Nephron (organoid): ENCODE data around the gene ADCY2.

ENCODE experiments used
- H3K27ac Mint-ChIP-seq, 3 experiments: 2 replicates each; pipeline ENCODE4 v1.8.0; 2020; ENCODE audit warnings: mixed read lengths in 3 of 3, mild to moderate bottlenecking in 2 of 3, moderate library complexity in 1 of 3
- H3K27me3 Mint-ChIP-seq: 2 replicates; pipeline ENCODE4 v1.8.0; 2021; ENCODE audit warnings: low read depth, mild to moderate bottlenecking, moderate library complexity, mixed read lengths
- H3K36me3 Mint-ChIP-seq: 2 replicates; pipeline ENCODE4 v1.8.0; 2020; ENCODE audit warnings: low read depth, mixed read lengths
- H3K4me1 Mint-ChIP-seq: 2 replicates; pipeline ENCODE4 v1.8.0; 2020; ENCODE audit warnings: mixed read lengths
- H3K4me3 Mint-ChIP-seq, 3 experiments: 2 replicates each; pipeline ENCODE4 v1.8.0; 2020; ENCODE audit warnings: mild to moderate bottlenecking in 3 of 3, mixed read lengths in 3 of 3, moderate library complexity in 2 of 3
- H3K9me3 Mint-ChIP-seq: 2 replicates; pipeline ENCODE4 v1.8.0; 2020; ENCODE audit warnings: mixed read lengths
- TF ChIP-seq, protein P1 (sequence below), 3 experiments: fragments of 200-600 bp; sonication (generic); IDR thresholded peaks; one replicate each; pipeline ENCODE4 v1.5.0; 2021; ENCODE audit warnings: antibody characterized with exemption in 3 of 3; ENCODE audit not compliant: unreplicated experiment in 3 of 3

Gene ADCY2

DNA sequence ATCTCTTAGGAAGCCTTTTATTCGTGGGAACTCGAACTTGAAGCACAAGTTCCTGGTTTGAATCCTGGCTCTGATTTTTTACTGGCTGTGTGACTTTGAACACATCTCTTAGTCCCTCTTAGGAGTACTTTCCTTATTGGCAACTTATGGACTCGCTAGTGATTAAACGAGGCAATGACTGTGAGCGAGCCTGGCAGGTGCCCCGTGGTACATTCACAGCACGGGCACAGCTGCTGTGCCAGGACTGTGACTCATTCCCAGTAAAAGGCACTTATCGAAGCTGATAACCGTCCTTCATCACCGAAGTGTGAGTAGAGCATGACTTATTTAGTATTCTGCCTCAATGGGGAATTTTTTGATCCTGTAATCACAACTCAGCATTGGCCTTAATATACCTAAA, 432.3 kb downstream of the ADCY2 start:
- Mint-ChIP-seq H3K27ac (no peak overlapping the region), H3K27me3 (peaks cover 9% of the 10 kb centered on the region)

DNA sequence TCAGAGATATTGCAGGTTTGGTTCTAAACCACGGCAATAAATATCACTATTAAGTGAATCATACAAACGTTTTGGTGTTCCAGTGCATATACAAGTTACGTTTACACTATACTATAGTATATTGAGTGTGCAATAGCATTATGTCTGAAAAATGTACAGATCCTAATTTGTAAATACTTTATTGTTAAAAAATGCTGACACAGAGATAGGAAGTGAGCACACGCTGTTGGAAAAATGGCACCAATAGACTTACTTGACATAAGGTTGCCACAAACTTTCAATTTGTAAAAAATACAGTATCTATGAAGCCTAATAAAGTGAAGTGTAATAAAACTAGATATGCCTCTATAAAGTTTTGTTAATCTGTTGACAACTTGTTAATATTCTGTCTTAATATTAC, 439.0 kb downstream of the ADCY2 start:
- H3K36me3 Mint-ChIP-seq = no peaks in the 10 kb centered on the region
- H3K4me1 Mint-ChIP-seq = peaks cover 10% of the 10 kb centered on the region
- H3K4me3 Mint-ChIP-seq = no peak overlapping the region
- TF ChIP-seq, protein P1, sequence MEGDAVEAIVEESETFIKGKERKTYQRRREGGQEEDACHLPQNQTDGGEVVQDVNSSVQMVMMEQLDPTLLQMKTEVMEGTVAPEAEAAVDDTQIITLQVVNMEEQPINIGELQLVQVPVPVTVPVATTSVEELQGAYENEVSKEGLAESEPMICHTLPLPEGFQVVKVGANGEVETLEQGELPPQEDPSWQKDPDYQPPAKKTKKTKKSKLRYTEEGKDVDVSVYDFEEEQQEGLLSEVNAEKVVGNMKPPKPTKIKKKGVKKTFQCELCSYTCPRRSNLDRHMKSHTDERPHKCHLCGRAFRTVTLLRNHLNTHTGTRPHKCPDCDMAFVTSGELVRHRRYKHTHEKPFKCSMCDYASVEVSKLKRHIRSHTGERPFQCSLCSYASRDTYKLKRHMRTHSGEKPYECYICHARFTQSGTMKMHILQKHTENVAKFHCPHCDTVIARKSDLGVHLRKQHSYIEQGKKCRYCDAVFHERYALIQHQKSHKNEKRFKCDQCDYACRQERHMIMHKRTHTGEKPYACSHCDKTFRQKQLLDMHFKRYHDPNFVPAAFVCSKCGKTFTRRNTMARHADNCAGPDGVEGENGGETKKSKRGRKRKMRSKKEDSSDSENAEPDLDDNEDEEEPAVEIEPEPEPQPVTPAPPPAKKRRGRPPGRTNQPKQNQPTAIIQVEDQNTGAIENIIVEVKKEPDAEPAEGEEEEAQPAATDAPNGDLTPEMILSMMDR (IDR thresholded peaks at IDR 0.05; ENCODE audit: unreplicated experiment in 3 of 3) = no peak
- peaks cover under 1% of the 10 kb centered on the region for H3K27me3 Mint-ChIP-seq
- no peaks in the 10 kb centered on the region for H3K9me3 Mint-ChIP-seq
- H3K27ac Mint-ChIP-seq = no peak overlapping the region

More for the DNA sequence above, 432.3 kb downstream of the ADCY2 start:
- H3K9me3 Mint-ChIP-seq = no peaks in the 10 kb centered on the region
- H3K4me3 Mint-ChIP-seq = no peak overlapping the region
- no peaks in the 10 kb centered on the region for H3K4me1 Mint-ChIP-seq
- peaks cover 12% of the 10 kb centered on the region for H3K36me3 Mint-ChIP-seq
- TF ChIP-seq, protein P1 (IDR thresholded peaks at IDR 0.05; ENCODE audit: unreplicated experiment in 3 of 3) = no peak

DNA sequence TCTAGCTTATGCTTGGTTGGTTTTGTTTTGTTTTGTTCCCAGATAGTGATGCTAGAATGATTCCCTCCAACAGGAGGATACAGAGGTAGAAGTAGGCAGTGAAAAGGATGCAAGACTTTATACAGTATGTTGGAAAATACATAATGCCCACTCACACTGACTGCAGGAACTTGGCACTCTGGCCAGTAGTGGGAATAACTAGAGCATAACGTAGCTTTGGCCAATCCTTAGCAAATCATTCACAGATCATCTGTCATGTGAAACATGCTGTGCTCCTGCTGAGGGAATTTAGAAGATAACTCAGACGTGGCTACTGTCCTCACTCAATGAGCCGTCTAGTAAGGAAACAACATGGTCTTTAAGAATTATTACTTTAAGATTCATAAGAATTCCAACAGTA, 441.5 kb downstream of the ADCY2 start:
- Mint-ChIP-seq H3K4me1 (peaks cover 10% of the 10 kb centered on the region), H3K9me3 (no peaks in the 10 kb centered on the region), H3K4me3 (no peak overlapping the region), H3K27me3 (peaks cover 3% of the 10 kb centered on the region), H3K27ac (peak overlapping the region; percentile 50 to 67 (median 59)), H3K36me3 (peaks cover 4% of the 10 kb centered on the region)
- TF ChIP-seq, protein P1 (IDR thresholded peaks at IDR 0.05; ENCODE audit: unreplicated experiment in 3 of 3) = no peak

DNA sequence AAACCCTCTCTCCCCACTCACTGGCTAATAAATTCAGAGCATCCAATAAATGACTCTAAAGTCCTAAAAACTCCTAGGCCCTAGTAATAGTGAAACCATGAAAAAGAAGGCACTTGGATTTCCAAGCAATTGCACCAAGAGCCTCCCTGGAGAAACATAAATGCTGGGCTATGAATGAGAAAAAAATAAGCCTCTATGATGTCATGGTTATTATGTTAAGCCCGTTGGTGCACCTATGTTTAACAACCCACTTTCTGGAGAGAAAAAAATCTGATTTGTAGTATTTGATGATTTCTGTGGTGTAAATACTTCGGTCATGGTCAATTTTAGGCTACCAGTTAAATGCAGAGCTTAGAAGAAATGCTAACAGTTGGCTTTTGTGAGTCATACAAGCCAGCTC, 446.6 kb downstream of the ADCY2 start:
- Mint-ChIP-seq H3K4me3 (no peak overlapping the region), H3K27ac (no peak overlapping the region), H3K4me1 (peaks cover 10% of the 10 kb centered on the region), H3K9me3 (no peaks in the 10 kb centered on the region), H3K27me3 (peaks cover 29% of the 10 kb centered on the region), H3K36me3 (peaks cover 4% of the 10 kb centered on the region)
- TF ChIP-seq, protein P1 (IDR thresholded peaks at IDR 0.05; ENCODE audit: unreplicated experiment in 3 of 3) = no peak

DNA sequence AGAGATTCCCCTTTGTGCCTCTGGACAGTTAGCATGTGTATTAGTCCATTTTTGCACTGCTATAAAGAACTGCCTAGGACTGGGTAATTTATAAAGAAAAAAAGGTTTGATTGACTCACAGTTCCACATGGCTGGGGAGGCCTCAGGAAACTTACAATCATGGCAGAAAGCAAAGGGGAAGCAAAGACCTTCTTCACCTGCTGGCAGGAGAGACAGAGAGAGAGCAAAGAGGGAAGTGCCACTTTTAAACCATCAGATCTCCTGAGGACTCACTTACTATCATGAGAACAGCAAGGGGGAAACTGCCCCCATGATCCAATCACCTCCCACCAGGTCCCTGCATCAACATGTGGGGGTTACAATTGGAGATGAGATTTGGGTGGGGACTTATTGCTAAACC, 449.0 kb downstream of the ADCY2 start:
- no peaks in the 10 kb centered on the region for H3K9me3 Mint-ChIP-seq
- no peak overlapping the region for H3K27ac Mint-ChIP-seq
- no peak overlapping the region for H3K4me3 Mint-ChIP-seq
- peaks cover 9% of the 10 kb centered on the region for H3K4me1 Mint-ChIP-seq
- TF ChIP-seq, protein P1 (IDR thresholded peaks at IDR 0.05; ENCODE audit: unreplicated experiment in 3 of 3) = no peak
- peaks cover 42% of the 10 kb centered on the region for H3K27me3 Mint-ChIP-seq
- peaks cover 4% of the 10 kb centered on the region for H3K36me3 Mint-ChIP-seq

DNA sequence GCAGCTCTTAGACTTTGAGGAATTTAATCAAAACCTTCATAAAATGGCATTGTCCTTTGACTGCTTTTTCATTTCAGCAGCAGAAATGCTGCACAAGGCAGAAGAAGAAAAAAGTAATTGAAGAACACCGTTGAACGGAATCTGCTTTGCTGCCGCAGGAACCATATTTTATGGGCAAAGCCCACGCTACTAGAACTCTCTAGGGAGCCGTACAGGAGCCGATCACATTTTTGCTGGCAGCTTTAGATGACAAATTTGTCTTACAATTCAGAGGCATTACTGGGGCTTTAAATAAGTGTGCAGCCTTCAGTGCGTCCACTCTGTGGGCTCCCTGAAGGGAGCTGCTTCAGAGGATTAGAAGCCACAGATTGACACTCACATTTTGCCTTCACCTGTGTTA, 449.6 kb downstream of the ADCY2 start:
- Mint-ChIP-seq H3K9me3 (no peaks in the 10 kb centered on the region), H3K27ac (no peak overlapping the region), H3K27me3 (peaks cover 41% of the 10 kb centered on the region), H3K4me1 (peaks cover 9% of the 10 kb centered on the region), H3K36me3 (peaks cover 3% of the 10 kb centered on the region), H3K4me3 (no peak overlapping the region)
- TF ChIP-seq, protein P1 (IDR thresholded peaks at IDR 0.05; ENCODE audit: unreplicated experiment in 3 of 3) = no peak
